ENCODE results near the gene C1R.

C1R gene

DNA sequence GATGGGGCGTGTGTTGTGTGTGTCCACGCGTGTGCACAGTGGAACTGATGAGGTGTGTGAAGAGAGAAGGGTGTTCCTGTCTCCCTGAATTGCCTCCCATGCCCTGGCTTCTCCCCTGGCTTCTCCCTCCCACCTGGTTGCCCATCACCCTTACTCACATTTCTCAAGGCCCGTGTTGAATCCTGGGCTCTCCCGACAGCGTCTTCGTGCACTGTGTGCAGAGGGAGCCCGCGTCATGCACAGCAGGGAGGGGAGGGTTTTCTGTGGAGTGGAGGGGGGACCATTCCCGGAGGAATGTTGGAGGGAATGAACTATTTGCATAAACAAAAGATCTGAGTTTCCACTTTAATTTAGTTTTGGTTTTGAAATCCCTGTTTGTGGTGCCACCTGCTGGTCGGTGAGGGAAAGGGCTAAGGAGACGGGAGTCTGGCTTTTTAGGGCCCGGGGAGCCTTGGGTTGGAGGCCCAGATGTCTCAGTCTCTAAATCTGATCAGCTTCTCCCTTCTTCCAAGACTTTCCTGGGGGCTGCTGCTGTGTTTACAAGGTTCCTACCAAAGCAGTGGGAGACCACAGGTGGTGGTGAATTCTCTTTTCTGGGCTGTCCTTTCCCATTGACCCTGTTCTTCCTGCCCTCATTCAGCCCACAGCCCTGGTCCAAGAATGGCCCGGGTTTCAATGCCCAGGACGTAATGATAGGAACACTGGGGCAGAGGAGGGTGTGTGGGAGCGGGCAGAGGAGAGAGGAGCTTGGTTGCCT is at the start of gene C1R:
Gene C1R (minus strand): TSS at position 217 of the 757 bp plus-strand sequence. CDS start 57 bp downstream, at position 160.
- peak; percentile 52 for DNase-seq (ENCODE audit: low read depth)

DNA sequence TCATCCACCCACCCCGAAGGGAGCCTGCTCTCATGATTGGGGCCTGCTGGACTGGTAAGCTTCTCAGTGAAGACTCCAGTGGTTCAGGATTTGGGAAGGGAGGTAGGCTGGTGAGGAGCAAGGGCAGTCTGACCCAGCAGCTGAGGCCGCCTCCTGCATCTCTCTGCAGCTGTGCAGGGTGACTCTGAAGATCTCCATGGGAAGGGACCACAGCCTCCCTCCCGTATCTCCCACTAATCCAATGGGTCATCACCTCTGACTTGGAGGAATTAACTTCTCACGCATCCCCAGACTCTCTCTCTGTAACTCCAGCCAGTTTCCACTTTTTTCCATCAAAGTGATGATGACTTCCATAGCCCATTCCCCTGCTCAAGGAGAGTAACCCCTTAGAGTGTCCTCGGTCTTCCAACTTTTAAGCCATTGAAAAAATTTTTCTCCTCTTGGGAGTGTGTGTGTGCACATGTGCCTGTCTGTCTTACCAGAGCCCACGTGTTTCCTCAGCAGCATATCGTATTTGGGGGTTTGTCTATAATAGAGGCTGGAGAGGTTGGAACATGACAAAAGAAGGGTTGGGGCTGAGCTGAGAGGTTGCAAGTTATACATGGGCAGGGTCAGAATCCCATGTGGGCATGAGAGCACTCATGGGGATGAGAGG is 49.2 kb upstream of the C1R start:
- DNase-seq (ENCODE audit: low read depth): no peak

DNA sequence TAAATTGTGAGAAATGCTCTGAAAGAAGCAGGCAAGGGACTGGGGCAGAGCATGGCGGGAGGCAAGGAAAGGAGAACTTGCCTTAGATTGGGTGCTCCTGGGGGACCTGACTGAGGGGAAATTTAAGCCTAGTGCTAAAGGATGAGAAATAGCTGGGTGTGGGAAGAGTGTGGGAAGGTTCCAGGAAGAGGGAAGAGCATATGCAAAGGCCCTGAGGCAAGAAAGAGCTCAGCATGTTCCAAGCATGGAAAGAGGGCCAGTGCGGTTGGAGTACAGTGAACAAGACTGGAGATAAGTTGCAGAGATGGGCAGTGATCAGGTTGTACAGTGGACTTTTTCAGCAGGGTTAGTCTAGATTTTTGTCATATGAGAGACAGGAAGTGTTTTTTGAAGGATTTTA is 47.0 kb upstream of the C1R start:
- no peak for DNase-seq (ENCODE audit: low read depth)

DNA sequence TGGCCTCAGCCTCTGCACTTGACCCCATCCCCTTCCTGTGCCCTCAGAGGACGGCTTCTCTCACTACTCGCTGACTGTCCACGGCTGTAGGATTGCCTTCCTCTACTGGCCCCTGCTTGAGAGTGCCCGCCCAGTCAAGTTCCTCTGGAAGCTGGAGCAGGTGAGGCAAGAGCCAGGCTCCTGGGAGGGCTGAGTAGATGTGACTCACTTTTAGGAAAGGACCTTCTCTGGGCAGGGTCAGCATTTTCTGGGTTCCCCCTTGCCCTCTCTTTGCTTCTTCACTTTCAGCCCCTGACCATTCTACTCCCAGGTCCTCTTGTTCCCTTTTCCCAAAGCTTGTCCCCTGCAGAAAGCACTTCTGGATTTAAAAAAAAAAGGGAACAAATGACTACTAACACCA is 45.7 kb upstream of the C1R start:
- DNase-seq (ENCODE audit: low read depth): no peak

DNA sequence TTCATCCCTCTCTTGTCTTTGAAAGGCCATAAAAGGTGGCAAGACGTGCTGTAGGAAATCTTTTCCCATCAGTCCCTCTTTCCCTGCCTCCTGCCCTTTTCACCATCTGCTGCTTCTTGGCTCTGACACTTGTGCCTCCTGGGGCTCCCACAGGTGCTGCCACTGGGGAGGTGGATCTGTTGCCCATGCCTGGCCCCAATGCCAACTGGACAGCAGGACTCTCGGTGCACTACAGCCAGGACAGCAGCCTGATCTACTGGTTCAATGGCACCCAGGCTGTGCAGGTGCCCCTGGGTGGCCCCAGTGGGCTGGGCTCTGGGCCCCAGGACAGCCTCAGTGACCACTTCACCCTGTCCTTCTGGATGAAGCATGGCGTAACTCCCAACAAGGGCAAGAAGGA is 44.4 kb upstream of the C1R start:
- DNase-seq (ENCODE audit: low read depth): no peak

DNA sequence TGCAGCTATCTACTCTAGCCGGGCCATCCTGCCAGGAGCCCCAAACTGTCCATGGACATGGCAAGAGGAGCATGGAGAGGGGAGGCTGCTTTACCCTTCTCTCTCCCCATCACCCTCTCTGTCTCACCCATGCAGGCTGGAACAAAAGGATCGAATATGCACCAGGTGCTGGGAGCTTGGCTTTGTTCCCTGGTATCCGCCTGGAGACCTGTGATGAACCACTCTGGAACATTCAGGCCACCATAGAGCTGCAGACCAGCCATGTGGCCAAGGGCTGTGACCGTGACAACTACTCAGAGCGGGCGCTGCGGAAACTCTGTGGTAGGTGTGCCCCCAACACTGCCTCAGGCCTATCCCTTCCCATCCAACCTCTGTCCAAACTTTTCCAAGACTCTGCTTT is 43.8 kb upstream of the C1R start:
- no peak for DNase-seq (ENCODE audit: low read depth)

DNA sequence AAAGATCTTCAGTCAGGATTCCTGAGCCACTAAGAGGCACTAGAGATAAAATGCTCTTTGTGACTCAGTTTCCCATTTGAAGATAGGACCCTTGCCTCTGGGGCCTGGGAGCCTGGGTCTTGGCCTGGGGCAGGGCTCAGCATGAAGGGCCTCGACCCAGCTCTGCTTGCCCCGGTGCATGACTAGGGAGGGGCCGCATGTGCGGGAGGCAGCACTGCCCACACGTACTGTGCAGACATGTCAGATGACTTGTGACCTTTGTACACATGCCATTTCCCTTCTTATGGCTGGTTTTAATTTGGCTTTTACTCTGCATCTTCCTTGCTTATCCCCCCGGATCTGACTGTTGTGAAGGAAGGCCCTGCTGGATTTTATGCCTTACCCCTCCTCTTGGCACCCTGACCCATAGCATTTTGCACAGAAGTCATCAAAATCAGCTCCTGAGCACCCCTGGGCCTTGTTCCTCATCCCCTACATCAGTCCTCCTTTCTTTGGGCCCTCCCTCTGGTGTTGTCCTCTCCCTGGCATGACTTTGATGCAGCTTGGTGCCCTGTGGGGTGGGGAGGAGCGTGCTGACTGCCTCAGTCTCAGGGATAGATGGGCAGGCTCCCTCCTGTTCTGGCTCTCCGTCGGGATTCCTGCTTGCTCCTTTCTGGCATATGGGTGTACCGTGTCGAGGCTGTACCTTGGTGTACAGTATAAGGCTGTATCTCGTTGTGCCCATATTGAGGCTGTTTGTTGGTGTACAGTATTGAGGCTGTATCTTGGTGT is 42.3 kb upstream of the C1R start:
- DNase-seq (ENCODE audit: low read depth): no peak

DNA sequence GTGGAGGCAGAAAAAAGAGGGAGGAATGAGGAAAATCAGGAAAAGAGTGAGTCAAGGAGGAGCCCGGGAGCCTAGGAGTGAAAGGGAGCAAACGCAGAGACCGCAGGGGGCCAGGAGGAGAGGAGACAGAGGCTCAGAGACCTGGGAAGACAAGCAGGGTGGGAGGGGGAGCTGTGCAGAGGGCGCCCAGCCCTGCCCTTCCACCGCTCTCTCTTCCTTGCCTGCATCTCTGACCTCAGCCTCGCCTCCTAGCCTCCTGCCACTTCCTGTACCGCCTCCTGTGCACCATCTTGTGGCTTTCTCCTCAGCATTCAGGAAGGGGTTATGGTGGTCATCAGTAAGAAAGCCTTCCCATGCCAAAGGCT is 39.2 kb upstream of the C1R start:
- no peak for DNase-seq (ENCODE audit: low read depth)

DNA sequence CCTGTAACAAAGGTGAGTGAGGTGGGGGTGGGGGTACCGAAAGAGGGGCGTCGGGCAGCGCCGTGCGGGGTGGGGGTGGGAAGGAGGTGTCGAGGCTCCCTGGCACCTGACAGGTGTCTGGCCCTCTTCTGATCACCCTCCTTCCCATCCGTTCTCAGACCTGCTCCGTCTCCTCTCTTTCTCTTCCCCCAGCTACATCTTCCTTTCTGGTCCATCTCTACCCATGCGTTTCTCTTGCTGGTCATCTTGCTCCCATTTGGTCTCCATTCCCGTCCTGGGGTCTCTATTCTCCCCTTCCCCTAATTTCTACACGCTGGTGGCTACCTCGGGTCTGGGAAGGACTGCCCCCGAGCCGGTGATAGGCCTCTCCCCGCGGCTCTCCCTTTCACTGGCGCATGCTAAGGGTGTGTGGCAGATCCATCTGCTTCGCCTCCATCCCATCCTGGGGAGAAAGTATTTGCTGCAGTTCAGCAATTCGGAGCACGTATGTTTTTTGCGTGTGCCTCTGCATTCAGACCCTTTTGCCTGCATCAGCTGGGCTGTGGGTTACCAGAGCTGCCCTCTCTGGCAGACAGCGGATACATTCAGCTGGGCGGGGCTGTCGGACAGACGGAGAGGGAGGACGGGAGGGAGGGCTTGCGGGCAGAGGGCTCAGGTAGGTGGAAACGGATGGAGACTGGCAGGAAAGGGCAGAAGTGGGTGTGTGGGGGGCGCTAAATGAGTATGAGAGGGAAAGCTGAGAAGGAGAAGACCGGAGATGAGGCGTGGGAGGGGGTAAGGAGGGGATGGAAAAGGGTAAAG is 38.7 kb upstream of the C1R start:
- peak; percentile 22 for DNase-seq (ENCODE audit: low read depth)

DNA sequence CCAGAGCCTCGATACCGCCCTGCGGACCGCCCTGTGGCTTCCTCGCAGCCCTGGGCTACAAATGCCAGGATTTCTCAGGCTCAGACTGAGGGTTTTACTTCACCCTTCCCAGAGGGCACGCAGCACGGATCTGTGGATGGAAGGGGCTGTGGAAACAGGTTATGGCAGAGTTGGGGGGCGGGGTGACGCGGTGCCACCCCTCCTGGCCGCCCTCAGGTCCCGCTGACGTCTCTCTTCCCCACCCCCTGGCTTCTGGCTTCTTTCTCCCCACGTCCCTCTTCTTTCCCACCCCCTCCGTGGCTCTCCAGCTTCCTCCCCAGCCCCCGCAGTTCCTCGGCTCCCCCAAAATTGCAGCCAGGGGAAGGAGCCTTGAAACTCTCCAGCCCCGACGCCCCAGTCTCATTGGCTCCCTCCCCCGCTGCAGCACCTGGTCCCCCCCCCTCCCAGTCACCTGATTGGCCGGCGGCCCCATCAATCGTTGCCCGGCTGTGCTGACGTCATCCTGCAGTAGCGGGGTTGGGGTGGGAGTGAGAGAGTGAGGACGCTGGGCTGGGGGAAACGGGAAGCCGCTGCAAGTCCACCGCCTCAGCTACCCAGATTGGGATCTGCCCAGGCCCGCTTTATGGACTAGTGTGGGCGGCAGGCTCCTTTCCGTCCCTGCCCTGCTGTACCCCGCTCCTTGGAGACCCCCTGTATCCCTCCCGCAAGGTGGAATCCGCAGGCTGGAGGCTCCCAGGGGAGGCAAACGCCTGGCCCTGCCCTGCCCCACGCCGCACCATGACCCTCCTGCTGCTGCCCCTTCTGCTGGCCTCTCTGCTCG is 37.8 kb upstream of the C1R start, which contains the start of gene CLSTN3:
Gene CLSTN3 (plus strand): TSS at position 500 of the 820 bp plus-strand sequence. CDS start 278 bp downstream, at position 778.
- peak; percentile 81 for DNase-seq (ENCODE audit: low read depth)

DNA sequence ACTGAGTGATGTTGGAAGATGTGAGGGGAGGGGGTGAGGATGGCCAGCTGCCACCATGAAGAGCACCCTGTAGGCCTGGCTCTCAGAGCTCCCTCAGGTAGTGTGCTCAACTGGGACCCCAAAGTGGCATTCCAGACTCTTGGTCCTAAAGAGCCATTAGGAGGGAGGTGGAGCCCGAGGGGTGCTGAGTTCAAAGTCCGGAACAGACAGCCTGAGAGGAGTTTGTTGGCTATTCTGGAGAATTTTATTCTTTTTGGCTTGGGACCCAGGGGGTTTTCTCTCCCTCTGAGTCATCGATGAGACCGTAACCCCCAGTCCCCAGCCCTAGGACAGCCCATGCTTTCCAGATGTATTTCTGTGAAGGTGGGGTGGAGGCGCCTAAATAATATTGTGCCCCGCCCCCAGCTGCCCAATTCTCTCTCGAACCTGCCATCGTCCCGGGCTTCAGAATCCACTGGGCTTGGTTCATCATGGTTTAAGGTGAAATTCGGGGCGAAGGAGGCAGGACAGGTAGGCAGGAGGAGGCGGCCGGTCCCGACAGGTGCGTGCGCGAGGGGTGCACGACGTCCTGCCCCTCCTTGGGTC is 37.1 kb upstream of the C1R start:
- DNase-seq (ENCODE audit: low read depth): no peak

DNA sequence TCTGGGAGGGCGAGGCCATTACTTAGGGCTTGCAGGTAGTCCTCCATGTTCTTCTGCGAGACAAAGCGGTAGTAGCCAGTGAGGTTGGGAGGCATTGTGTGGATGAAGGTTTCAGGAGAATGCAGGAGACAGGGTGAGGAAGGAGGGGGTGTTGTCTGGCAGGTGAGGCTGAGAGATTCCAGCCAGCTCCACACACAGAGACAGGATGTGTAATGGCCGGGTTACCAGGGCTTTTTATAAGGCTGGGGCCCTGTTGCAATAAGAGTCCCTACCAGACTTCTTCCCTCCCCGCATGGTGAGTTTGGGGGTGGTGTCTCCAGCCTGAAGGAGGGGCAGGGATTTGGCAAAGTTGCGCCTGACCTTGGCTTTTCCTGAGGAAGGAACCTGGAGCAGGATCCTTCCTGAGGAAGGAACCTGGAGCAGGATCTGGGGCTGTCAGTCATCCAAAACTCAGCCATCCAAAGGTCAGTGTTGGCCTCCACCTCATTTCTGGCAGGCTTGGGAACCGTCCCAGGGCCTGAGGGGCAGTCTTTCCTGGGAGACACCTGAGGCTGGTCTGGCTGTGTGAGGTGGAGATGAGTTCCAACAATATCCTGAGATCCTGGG is 36.5 kb upstream of the C1R start, which contains the start of gene RBP5:
Gene RBP5 (minus strand): TSS at position 209 of the 606 bp plus-strand sequence. CDS start 114 bp downstream, at position 95.
- DNase-seq (ENCODE audit: low read depth): no peak

DNA sequence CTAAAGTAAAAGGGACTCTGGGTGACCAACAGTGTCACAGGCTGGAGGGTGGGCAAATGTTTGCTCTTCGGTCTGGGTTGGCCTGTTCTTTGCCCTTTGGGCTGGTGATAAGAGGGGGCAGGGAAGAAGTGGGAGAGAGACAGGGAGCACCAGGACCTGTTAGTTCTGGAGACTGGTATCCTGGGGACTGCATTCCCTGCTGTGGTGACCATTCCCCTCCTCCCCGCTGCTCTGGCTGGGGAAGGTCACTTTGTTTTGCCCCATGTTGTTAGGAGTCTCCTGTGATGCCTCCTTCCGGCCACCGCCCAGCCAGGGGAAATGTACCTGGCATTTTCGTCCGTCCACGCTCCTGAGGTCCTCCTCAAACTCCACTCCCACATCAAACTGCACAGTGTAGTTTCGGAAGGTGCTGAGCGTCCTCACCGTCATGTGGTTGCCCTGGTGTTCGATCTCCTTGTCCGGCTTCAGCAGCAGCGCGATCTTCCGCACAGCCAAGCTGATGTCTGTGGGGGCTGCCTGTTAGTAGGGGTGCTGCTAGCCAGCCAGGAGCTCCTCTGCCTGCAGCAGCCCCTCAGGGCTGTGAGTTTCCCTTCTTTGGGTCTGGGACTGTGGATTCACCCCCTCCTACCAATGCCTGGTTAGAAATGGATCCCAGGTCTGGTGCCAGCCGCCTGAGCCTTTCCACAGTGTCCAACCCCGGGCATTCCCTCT is 35.8 kb upstream of the C1R start:
- DNase-seq (ENCODE audit: low read depth): no peak

DNA sequence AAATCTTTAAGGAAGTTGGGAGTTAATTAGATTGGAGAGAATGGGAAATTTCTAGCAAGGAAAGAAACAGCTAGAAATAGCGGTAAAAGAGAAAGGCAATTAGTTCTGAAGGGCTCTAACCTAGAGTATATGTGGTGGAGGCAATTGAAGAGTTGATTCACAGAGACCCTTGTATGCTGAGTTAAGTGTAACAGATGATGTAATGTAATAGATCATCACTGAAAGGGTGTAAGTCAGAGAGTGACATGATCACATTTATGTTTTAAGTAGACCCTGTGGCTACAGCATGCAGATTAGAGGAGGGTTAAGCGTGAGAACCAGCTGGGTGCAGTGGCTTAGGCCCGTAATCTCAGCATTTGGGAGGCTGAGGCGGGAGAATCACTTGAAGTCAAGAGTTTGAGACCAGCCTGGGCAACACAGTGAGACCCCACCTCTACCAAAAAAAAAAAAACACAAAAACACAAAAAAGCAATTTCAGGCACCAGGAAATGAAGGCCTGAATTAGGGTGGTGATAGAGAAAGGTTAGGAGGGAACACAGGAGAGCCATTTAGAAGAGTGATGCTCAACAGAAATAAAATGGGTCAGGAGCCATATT is 33.5 kb upstream of the C1R start:
- DNase-seq (ENCODE audit: low read depth): no peak

DNA sequence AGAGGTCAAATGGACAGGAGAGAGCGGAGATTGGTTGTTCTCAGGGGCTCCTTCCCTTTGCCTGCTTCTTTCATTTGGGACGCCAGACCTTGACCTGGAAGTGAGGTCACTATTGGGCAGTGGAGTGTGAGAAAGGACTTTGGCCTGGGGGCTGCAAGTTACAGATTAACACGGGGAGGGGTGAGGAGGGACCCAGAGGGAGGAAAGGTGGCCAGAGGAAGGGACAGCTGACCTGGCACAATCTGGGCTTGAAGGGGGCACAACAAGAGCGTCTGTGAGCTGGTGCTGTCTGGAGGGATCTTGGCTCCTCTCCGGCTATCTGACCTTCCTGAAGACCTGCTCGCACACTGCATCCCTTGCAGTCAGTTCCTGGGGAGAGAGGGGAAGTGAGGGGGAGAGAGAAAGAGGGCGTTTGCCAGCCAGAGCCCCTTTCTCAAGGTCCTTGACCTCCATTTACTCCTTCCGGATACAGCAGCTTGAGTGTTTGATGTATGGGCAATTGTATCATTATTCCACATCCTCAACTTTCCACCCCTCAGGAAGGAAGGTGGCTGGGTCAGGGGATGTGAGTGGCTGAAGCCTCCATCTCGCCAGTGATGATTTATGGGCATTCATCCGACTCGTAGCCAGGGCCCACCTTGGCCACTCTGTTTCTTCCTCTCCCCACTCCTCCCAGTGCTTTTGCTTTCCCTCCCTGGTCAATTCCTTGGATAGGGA is 31.7 kb upstream of the C1R start:
- no peak for DNase-seq (ENCODE audit: low read depth)

DNA sequence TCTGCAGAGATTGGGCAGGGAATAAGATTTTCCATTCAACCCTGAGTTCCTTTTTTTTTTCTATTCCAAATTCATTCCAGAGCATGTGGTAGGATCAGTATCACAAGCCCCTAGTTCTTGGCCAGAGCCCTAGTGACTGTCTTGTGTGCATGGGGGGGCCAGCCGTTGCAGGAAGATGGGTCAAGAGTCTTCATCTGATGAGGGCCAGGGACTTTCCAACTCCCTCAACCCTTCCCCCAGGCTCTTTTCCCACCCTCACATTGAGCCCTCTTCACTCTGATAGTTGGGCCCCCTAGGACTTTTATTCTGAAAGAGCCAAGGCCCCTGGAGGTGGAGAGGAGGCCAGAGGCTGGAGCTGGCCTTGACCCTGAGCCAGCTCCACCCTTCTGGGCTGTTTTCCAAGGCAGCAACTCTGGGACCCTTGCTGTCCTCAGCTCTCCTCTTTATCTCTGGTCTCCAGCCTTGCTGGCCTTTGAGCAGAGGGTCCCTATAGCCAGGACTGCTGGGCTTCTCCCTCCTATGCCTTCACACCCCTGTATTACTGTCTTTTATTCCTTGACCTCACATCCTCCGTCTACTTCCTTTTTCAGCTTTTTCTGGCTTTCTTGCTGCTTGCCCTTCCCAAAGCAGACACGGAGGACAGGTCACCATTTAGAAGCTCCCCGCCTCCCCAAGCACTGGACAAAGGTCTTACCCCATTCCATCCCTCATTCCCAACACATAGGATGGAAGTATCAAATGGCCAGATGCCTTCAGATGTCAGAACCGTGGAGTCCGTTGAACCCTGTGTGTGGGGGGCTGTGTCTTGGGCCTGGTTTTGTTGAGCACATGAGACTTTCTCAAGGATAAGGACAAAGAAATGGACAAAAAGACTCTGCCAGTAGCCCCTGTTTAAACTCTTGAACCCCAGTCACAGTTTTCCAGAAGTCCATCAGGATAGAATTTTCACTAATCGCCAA is 30.8 kb upstream of the C1R start:
- DNase-seq (ENCODE audit: low read depth): no peak

DNA sequence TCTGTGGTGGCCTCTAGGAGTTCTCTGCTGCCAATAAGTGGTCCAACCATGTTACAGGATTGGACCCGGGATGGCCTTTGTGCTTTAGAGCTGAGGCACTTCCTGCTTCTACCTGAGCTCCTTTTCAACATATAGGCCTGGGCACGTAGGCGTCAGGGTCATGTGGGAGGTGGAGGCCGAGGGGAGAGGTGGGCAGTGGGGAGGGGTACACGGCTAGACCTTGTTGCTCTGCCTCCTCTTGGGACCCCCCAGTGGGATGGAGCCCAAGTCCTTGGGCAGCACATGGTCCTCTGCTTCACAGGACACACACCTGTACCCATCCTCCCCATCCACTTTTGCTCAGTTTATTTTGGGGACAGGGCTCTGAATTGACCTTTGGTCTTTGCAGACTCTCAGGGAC is 29.1 kb upstream of the C1R start:
- no peak for DNase-seq (ENCODE audit: low read depth)
